ENCODE results near the gene KLK7.
"Not testable (repeated sequence)": the region's sequence is repeated elsewhere in the genome, so short reads cannot be mapped to it uniquely, and the experiment has no call there.

KLK7 gene

GRCh38 chr19:51010066-51010795 is 26.5 kb upstream of the KLK7 start:
- no peak for DNase-seq

GRCh38 chr19:51009061-51009891 is 25.6 kb upstream of the KLK7 start:
- DNase-seq = no peak

GRCh38 chr19:51007488-51007887 is 23.8 kb upstream of the KLK7 start:
- DNase-seq = no peak

DNA sequence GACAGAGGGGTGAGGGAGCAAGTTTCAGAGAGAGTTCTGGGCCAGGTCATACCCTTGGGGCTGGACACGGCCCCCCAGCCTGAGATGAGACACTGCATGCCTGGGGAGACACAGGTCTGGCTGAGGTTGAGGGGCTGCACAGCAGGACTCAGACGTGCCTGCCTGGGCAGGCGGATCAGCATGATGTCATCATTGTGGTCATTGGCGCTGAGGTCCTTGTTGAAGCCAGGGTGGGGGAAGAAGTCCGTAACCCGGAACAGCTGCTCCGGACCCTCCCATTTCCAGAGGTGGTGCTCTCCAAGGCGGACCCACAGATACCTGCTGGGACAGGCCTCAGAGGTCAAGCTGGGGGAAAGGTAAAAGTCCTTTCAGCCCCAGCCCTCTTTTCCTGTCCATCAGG is 22.7 kb upstream of the KLK7 start:
- DNase-seq = no peak

DNA sequence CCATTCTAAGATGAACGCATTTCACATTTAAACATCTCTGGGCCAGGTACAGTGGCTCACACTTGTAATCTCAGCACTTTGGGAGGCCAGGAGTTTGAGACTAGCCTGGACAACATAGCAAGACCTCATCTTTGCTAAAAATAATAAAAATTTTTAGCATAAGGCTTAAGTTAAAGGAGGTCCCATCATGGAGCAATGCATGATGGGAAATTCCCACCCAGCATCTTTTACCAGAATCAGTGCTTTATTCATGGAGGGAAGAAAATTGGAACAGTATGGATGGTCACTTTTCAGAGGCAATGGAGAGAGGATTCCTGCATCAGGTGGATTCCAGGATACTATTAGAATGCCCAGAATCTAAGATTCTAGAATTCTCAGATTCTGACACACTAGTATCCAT is 21.5 kb upstream of the KLK7 start:
- DNase-seq = no peak

GRCh38 chr19:51003316-51003715 is 19.6 kb upstream of the KLK7 start:
- DNase-seq = no peak

- no peak for DNase-seq
Measured at GRCh38 chr19:51002542-51003311, 19.0 kb upstream of the KLK7 start.

GRCh38 chr19:51002089-51002532 is 18.4 kb upstream of the KLK7 start:
- no peak for DNase-seq

- no peak for DNase-seq
Measured at GRCh38 chr19:51001515-51001914, 17.8 kb upstream of the KLK7 start, which contains the start of gene KLK8. Gene KLK8 (minus strand): TSS chr19:51001604. CDS start chr19:51001167, 437 bp downstream.

GRCh38 chr19:51000981-51001380 is 17.3 kb upstream of the KLK7 start:
- DNase-seq = no peak

GRCh38 chr19:51000426-51000825 is 16.7 kb upstream of the KLK7 start:
- no peak for DNase-seq

GRCh38 chr19:50998686-50999085 is 15.0 kb upstream of the KLK7 start:
- DNase-seq = no peak

DNA sequence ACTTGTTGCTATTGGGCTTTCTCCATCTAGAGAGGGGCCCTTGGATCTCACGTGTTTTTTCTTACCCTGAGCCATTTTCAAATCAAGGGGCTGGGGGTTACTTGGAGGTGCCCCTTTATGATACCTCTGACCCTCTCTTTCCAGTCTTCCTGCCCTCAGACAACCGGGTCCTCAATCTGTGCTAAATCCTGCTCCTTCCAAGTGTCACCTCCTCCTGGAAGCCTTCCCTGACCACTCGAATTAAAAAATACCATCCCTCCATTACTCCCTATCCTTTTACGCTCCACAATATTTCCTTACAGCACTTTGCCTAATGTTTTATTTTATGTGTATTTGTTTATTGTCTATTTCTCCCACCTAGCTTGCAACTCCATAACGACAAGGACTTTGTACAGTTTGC is 14.3 kb upstream of the KLK7 start:
- DNase-seq = no peak

- no peak for DNase-seq
Measured at GRCh38 chr19:50994129-50994528, 10.4 kb upstream of the KLK7 start.

DNA sequence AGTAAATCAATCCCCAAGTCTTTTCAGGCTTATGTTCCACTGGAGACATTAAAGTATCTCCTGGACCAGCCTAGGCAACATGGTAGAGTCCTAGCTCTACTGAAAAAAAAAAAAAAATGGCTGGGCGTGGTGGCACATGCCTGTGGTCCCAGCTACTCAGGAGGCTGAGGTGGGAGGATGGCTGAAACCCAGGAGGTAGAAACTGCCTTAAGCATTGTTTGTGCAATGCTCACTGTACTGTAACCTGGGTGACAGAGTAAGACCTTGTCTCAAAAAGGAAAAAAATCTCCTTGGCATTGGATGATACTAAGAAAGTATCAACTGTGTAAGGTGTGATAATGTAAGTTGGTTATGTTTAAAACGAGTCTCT is 8.9 kb upstream of the KLK7 start:
- DNase-seq = no peak

GRCh38 chr19:50984416-50984815 is 699 bp upstream of the KLK7 start:
- DNase-seq = not testable (repeated sequence)

DNA sequence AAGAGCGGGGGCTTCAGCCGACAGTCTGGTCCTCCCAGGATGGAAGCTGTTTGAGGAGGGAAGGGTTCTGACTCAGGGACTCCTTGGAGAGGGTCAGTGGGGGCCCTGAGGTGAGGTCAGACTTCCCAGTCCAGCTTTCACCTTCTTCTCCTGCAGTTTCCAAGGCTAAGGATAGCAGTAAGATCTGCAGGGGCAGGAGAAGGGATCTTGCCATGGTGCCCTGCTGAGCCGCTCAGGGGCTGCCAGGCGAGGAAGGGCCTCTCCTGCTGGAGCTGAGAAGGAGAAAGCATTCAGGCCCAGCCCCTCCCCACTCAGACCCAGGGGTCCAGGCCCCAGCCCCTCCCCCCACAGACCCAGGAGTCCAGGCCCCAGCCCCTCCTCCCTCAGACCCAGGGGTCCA is 1.5 kb downstream of the KLK7 start:
- DNase-seq = no peak

GRCh38 chr19:50981587-50982146 is 2.0 kb downstream of the KLK7 start:
- DNase-seq = no peak

- no peak for DNase-seq
Measured at GRCh38 chr19:50980208-50980607, 3.5 kb downstream of the KLK7 start.

DNA sequence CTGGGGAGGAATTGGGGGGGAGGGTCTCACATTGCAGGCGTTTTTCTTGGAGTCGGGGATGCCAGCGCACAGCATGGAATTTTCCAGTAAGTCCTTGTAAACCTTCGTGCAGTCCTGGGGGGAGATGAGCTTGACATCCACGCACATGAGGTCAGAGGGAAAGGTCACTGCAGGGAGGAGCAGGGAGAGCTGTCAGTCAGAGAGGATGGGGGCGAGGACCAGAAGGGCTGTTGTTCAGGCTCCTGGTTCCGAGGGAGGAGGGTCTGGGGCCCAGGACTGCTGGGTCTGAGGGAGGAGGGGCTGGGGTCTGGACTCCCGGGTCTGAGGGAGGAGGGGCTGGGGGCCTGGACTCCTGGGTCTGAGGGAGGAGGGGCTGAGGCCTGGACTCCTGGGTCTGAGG is 4.0 kb downstream of the KLK7 start:
- no peak for DNase-seq

GRCh38 chr19:50978772-50979390 is 4.8 kb downstream of the KLK7 start:
- no peak for DNase-seq

DNA sequence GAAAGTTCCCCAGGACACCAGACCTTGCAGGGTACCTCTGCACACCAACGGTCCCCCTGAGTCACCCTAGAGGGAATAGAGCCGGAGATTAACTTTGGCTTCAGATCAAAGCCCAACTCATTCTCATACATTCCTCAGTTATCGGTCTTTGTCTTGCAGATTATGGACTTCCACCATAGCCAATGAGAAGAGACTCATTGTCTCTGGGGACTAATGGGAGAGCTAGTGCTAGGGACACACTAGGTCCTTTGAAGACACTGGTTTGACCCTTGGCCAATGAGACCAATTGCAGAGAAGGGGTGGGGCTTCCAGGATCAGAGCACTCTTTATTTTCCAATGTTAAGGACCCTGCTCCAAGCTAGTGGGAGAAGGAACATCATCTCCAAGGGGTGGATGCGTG is 6.1 kb downstream of the KLK7 start:
- no peak for DNase-seq

GRCh38 chr19:50975766-50976165 is 8.0 kb downstream of the KLK7 start:
- DNase-seq = no peak
